ENCODE data around the gene RGL2. TPM values are rescaled to one million over a fixed set of nuclear protein-coding genes. Genes with fewer than 3 reads are reported as not detected.
"Not testable (repeated sequence)": the region's sequence is repeated elsewhere in the genome, so short reads cannot be mapped to it uniquely, and the experiment has no call there.

Gene RGL2
- total RNA-seq, 2 experiments from 2014 or later: 22.2 to 23.2 TPM

DNA sequence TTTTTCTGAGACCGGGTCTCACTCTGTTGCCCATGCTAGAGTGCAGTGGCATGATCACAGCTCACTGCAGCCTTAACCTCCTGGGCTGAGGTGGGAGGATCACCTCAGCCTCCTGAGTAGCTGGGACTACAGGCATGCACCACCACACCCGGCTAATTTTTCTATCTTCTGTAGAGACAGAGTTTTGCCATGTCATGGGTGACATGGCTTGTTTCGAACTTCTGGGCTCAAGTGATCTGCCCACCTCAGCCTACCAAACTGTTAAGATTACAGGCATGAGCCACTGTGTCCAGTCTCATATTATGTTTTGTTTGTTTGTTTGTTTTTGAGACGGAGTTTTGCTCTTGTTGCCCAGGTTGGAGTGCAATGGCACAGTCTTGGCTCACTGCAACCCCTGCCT is 13.5 kb downstream of the RGL2 start:
- CTCF ChIA-PET, POLR2A ChIA-PET: not testable (repeated sequence)

DNA sequence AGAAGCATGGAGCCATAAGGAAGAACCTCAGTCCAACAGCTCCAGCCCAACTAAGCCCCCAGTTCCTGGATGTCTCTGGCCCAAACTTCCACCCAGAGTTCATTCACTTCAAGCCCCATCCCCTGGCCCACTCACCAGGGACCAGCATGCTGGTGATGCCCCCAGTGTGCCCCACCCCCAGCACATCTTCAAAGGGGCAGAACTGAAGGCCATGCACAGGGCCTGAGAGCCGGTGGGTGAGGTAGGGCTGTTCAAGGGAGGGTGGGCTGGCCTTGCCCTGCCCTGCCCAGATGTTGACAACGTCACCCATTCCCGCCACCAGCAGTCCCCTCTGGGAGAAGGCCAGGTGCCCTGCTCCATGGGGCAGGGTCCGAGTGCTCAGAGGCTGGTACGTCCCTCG is 18.2 kb downstream of the RGL2 start:
- POLR2A ChIA-PET: interaction anchor here (0.7 to 1.0 kb wide), 2 partner anchors 9 to 110 kb away, joined by 3 read pairs; partner anchors contain the start of genes RPS18 and VPS52
- CTCF ChIA-PET: interaction anchor here (1.2 kb wide), 1 partner anchor 19 kb away, joined by 5 read pairs; no protein-coding TSS in a partner anchor

DNA sequence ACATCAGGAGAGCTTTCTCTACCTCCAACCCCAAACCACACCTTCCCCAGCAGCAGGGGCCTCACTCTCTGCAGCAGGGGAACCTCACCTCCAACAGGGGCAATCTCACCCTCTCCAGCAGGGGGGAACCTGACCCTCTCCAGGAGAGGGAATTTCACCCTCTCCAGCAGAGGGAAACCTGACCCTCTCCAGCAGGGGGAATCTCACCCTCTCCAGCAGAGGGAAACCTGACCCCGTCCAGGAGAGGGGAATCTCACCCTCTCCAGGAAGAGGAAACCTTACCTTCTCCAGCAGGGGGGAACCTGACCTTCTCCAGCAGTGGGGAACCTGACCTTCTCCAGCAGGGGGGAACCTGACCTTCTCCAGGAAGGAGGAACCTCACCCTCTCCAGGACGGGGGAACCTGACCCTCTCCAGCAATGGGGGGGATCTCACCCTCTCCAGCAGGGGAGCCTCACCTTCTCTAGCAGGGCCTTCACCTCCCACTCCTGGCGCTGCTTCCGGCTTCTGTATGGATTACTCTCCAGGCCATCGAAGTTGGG is 18.7 kb downstream of the RGL2 start:
- CTCF ChIA-PET: interaction anchor here (0.6 to 1.2 kb wide), 2 partner anchors 14 to 20 kb away, joined by 3 to 5 read pairs; no protein-coding TSS in a partner anchor
- POLR2A ChIA-PET: interaction anchor here (0.7 to 1.0 kb wide), 2 partner anchors 8 to 111 kb away, joined by 3 read pairs; partner anchors contain the start of genes RPS18 and VPS52

DNA sequence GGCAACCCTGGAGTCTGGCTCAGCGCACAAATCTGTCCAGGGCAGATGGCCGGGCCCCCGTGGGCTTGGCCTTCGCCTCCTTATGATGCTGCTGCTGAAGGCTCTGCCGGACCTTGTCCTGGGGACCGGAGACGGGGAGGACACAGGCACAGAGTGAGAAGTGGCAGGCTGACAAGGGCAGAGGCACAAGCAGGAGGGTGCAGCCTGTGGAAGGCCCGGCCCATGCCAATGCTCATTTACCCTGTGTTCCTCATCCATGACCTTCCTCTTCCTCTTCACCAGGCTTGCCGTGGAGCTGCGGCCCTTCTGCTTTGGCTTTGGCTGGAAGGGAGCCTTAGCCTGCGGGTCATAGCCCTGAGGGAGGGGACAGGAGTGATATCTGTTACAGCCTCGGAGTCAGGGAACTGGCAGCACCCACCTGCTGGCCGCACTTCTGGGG is 19.5 kb downstream of the RGL2 start:
- ChIA-PET CTCF (interaction anchor here (0.6 to 4.1 kb wide), 3 partner anchors 10 to 20 kb away, joined by 3 to 30 read pairs (median 5); partner anchors contain the start of genes PFDN6 and WDR46), POLR2A (interaction anchor here (1.4 to 3.7 kb wide), 2 partner anchors 9 to 29 kb away, joined by 3 to 38 read pairs; partner anchors contain the start of genes PFDN6 and WDR46)

DNA sequence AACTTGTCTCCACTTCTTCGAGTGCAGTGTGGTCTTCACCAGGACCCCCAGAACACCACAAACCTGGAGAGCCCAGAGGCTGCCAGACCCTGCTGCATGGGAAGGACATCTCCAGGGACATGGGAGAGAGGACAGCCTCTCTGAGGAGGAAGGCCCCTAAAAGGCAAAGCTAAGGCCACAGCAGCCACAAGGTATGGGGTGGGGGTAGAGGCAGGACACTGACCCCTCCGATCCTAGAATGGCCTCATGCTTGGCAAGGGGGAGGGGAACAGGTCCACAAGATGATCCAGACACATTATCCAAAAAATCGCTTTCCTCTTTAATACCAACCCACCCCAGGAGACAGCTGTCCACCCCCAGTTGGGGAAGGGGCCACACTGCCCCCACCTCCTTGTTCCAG is 19.9 kb downstream of the RGL2 start:
- ChIA-PET CTCF (interaction anchor here (1.1 to 4.1 kb wide), 4 partner anchors 8 to 123 kb away, joined by 3 to 30 read pairs (median 6); partner anchors contain the start of genes PFDN6 and WDR46), POLR2A (interaction anchor here (0.6 to 3.7 kb wide), 3 partner anchors 10 to 29 kb away, joined by 3 to 38 read pairs (median 11); partner anchors contain the start of genes PFDN6 and WDR46)

DNA sequence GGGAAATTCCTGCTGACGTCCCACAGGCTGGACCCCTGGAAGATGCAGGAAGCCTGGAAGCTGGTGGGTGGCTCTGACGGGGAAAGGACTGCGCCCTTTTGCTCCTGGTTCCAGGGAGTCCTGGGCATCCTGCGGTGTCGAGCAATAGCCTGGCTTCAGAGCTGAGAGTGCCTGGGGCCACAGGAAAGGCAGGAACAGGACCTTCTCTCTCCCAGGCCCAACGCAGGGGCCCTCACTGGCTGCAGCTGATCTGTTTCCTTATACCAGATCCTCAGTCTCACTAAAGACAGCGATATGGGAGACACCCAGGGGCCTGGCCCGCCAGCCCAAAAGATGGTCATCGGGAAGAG is 20.4 kb downstream of the RGL2 start:
- CTCF ChIA-PET: interaction anchor here (1.1 to 4.1 kb wide), 6 partner anchors 9 to 123 kb away, joined by 3 to 30 read pairs (median 4); partner anchors contain the start of genes PFDN6 and WDR46
- POLR2A ChIA-PET: interaction anchor here (0.6 to 3.7 kb wide), 4 partner anchors 10 to 30 kb away, joined by 3 to 38 read pairs (median 8); partner anchors contain the start of genes PFDN6 and WDR46

DNA sequence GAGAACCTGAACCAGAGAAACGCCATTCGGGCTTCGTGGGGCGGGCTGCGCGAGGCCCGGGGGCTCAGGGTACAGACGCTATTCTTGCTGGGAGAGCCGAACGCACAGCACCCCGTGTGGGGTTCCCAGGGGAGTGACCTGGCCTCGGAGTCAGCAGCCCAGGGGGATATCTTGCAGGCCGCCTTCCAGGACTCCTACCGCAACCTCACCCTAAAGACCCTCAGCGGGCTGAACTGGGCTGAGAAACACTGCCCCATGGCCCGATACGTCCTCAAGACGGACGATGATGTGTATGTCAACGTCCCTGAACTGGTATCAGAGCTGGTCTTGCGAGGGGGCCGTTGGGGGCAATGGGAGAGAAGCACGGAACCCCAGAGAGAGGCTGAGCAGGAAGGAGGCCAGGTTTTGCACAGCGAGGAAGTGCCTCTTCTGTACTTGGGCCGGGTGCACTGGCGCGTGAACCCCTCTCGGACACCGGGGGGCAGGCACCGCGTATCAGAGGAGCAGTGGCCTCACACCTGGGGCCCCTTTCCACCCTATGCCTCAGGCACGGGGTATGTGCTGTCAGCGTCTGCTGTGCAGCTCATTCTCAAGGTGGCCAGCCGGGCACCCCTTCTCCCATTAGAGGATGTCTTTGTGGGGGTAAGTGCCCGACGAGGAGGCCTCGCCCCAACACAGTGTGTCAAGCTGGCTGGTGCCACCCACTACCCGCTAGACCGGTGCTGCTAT is 20.9 kb downstream of the RGL2 start:
- POLR2A ChIA-PET: interaction anchor here (0.6 to 3.7 kb wide), 15 partner anchors 11 to 306 kb away, joined by 3 to 38 read pairs (median 5); partner anchors contain the start of genes PFDN6, RGL2, WDR46 and ZBTB22
- CTCF ChIA-PET: interaction anchor here (0.9 to 4.1 kb wide), 15 partner anchors 9 to 188 kb away, joined by 3 to 30 read pairs (median 4); partner anchors contain the start of genes PFDN6, TAPBP and WDR46

DNA sequence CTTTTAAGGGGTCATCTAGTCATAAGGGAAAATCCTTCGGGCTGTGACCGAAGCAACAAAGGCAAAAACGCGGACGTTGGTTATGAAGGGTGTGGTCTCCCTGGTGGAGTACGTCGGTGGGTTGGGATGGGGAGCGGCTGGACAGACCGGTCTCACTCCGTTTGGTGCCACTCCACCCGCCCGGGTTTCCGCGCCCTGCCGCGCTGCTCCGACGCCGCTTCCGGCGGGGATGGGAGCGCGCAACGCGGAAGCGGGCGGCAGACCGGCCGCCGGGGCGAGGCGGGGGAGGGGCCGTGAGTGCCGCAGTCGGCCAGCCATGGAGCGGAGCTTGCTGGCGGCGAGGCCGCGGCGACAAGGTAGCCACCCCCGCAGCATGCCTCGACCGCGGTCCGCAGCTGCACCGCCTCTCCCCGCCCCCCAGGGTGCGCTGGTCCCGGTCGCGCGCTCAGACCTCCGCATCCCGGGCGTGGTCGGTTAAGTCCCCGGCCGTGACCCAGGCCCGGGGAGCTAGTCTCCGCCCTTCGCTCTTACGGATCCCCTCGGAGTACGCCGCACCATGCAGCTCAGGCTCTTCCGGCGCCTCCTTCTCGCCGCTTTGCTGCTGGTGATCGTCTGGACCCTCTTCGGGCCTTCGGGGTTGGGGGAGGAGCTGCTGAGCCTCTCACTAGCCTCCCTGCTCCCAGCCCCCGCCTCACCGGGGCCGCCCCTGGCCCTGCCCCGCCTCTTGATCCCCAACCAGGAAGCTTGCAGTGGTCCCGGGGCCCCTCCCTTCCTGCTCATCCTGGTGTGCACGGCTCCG is 21.7 kb downstream of the RGL2 start, which contains the start of gene B3GALT4:
TSS of gene B3GALT4 (plus strand) at position 260 of the 799 bp plus-strand sequence. CDS start at position 557, 297 bp downstream.
- POLR2A ChIA-PET: interaction anchor here (0.6 to 3.7 kb wide), 13 partner anchors 12 to 305 kb away, joined by 3 to 38 read pairs (median 5); partner anchors contain the start of genes PFDN6, RGL2, WDR46 and ZBTB22
- CTCF ChIA-PET: interaction anchor here (0.6 to 4.1 kb wide), 15 partner anchors 10 to 1542 kb away, joined by 3 to 30 read pairs (median 4); partner anchors contain the start of genes HSD17B8, PFDN6, TAPBP and WDR46

DNA sequence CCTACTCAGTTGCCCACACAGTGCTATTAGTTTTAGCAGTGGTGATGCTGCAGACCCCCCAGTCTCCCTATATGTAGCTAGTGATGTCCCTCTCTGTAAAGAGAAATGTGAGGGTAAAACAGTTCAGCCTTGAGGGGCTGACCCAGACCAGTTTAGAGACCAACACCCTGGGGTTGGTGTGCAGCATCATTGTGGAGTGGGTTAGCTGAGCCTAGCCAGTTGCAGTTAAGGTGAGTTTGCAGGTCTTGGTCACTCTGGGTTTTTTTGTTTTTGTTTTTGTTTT is 22.2 kb downstream of the RGL2 start:
- POLR2A ChIA-PET: interaction anchor here (1.0 to 3.7 kb wide), 4 partner anchors 12 to 41 kb away, joined by 3 to 38 read pairs (median 6); partner anchors contain the start of genes PFDN6, WDR46 and ZBTB22
- CTCF ChIA-PET: interaction anchor here (0.6 to 4.1 kb wide), 11 partner anchors 10 to 1541 kb away, joined by 3 to 30 read pairs (median 5); partner anchors contain the start of genes HSD17B8, PFDN6, TAPBP and WDR46

DNA sequence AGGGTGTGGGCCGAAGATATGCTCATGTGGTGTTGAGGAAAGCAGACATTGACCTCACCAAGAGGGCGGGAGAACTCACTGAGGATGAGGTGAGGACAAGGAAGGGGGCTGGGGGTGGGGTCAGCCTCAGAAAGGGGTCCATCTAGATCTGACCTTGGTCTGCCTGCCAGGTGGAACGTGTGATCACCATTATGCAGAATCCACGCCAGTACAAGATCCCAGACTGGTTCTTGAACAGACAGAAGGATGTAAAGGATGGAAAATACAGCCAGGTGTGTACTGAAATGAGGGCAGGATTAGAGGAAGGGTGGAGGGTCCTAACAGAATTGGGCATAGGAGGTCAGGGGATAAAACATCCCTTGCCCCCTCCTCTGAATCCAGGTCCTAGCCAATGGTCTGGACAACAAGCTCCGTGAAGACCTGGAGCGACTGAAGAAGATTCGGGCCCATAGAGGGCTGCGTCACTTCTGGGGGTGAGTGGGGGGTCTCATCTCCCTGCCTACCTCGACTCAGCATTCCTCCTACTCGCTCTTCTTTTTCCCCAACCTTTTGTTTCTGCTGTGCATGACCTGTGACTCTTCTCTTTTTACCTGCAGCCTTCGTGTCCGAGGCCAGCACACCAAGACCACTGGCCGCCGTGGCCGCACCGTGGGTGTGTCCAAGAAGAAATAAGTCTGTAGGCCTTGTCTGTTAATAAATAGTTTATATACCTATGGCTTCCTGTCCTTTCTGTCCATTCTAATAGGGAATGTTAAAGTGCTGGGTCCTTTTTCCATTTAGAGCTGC is 22.8 kb downstream of the RGL2 start:
- POLR2A ChIA-PET: interaction anchor here (1.1 to 3.7 kb wide), 2 partner anchors 13 to 28 kb away, joined by 3 to 38 read pairs; partner anchors contain the start of genes PFDN6 and WDR46
- CTCF ChIA-PET: interaction anchor here (1.2 to 4.1 kb wide), 7 partner anchors 11 to 71 kb away, joined by 4 to 30 read pairs (median 5); partner anchors contain the start of genes HSD17B8, PFDN6, TAPBP and WDR46

DNA sequence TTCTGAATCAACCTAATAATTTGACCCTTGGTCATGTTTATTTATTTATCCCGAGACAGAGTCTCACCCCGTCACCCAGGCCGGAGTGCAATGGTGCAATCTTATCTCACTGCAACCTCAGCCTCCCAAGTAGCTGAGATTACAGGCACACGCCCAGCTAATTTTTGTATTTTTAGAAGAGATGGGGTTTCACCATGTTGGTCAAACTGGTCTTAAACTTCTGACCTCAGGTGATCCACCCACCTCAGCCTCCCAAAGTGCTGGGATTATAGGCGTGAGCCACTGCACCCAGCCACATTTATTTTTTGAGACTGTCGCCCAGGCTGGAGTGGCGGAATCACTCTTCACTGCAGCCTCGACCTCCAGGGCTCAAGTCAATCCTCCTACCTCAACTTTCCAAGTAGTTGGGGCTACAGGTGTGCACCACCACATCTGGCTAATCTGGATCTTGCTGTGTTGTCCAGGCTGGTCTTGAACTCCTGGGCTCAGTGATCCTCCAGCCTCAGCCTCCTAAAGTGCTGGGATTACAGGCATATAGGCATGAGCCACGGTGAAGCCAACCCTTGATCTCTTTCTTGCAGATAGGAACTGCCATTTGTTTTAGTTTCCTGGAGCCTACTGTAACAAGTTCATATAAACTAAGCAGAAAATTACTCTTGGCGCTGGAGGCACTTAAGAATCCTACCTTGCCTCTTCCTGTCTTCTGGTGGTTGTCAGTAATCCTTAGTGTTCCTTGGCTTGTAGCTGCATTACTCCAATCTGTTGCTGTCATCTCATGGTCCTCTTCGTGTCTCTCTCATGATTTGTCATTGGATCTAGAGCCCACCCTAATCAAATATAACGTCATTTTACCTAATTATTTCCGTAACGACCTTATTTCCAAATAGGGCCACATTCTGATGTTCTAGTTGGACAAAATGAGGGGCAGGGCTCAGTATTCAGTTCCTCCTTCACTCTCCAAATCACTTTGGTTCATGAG is 24.5 kb downstream of the RGL2 start:
- ChIA-PET CTCF (no interaction called here), POLR2A (no interaction called here)

DNA sequence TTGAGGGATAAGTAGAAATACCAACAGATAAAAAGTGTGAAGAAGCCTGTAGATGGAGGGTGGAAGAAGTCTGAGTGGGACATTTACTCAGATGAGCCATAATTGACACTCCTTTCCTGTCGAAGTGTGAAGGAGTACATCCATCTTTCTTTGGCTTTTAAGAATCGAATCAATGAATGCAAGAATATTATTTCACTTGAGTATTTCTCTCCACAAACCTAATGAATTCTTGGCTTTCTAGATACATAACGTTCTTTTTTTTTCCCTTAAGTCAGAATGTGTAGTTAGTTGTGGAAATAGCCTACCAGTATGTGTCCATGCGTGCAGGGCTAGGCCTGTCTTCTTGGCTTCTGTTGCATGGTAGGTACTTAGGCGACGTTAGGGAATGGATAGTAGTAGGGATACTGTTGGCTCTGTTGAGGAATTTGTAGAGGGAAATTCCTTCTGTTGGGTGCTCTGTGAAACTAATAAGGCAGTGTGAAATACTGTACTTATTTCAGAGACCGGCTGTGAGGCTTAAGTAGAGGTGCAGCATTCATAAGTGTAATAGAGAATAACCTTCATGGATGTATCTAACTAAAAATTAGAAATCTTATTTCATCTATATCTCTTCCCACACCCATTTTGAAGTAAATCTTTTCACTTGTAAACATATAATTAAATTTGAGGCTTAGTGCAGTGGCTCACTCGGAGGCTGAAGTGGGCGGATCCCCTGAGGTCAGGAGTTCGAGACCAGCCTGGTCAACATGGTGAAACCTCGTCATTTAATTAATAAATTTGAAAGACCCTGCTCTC is 25.4 kb downstream of the RGL2 start:
- ChIA-PET POLR2A (interaction anchor here (2.0 kb wide), 1 partner anchor 65 kb away, joined by 6 read pairs; the partner anchor contains the start of gene RING1), CTCF (no interaction called here)

DNA sequence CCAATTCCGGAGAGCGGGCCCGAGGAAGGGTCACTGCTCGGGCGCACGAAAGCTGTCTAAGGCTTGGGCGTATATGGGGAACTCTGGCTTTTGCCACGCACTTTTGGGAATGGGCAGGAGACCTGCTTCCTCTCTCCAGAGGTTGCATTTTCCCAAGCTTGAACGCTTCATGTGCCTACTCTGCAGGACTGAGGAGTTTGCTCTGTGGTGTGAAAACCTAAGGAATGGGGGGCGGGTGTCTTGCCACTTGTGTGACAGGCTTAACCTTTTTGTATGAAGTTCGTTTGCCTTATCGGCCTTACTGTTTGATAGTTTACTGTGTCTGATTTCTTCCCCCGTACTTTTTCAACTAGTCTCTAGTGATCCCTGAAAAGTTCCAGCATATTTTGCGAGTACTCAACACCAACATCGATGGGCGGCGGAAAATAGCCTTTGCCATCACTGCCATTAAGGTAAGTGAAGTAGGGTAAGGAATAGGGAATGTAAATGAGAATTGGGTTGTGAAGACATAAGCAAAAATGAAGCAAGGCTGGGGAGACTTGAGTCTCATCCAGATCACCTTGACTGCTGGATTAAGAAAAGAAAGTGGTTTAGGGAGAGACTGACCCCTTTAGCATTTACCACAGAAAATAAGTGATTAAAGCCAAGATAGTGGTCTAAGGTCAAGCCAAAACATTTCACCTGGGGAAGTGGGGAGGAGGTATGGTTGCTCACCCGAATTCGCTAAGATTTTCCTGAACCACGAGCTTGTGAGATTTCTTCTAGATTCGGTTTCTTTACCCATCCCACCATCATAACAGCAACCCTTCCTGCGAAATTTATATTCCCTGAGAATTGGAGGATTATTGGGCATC is 26.2 kb downstream of the RGL2 start:
- CTCF ChIA-PET: interaction anchor here (0.6 to 2.0 kb wide), 3 partner anchors 17 to 380 kb away, joined by 3 to 7 read pairs (median 4); partner anchors contain the start of gene PFDN6
- POLR2A ChIA-PET: interaction anchor here (0.6 to 2.6 kb wide), 10 partner anchors 8 to 301 kb away, joined by 3 to 33 read pairs (median 8); partner anchors contain the start of genes PFDN6, RGL2, RING1 and WDR46

DNA sequence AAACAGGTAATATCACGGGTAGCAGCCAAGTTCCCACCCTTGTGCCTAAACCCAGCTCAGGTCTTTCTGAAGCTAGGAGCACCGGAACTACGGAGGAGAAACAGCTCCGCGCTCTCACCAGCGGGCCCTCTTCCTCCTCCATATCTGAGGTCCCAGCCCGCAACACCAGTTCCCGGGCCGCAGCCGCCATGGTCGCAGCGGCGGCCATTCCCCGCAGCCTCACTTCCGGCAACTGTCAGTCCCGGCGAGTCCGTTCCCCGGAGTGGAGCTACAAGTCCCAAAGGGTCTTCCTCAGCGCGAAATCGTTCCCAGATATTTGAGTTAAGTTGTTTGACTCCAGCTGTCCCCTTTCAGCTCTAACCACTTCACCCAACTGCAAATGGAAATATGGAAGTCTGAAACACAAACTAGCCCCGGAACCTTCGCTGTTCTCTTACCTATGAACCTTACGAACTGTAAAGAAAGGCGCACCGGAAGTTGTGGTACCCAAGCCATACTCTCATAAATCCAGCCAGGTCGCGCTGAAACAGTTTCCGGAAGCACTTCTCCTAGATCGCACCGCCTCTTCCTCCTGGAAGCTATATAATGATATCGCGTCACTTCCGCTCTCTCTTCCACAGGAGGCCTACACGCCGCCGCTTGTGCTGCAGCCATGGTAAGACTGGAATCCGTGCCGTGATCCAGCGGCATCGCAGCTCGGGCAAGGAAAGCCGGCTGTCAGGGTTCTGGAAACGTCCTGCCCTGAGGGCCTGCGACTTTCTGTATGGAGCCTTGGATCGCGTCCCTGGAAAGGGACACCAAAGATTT is 27.1 kb downstream of the RGL2 start, which contains the start of the genes RPS18 and VPS52:
TSS of gene RPS18 (plus strand) at position 608 of the 807 bp plus-strand sequence. CDS start at position 653, 45 bp downstream.
TSS of gene VPS52 (minus strand) at position 409 of the 807 bp plus-strand sequence. CDS start at position 208, 201 bp downstream.
- CTCF ChIA-PET: interaction anchor here (0.6 to 2.0 kb wide), 6 partner anchors 18 to 381 kb away, joined by 3 to 7 read pairs (median 4); partner anchors contain the start of genes HSD17B8 and PFDN6
- POLR2A ChIA-PET: interaction anchor here (0.5 to 2.6 kb wide), 15 partner anchors 8 to 1074 kb away, joined by 3 to 33 read pairs (median 6); partner anchors contain the start of genes BAK1, PFDN6, RGL2 and RING1
